ENCODE data around the gene SEC22B.
"Not testable (repeated sequence)": the region's sequence is repeated elsewhere in the genome, so short reads cannot be mapped to it uniquely, and the experiment has no call there.

SEC22B gene

DNA sequence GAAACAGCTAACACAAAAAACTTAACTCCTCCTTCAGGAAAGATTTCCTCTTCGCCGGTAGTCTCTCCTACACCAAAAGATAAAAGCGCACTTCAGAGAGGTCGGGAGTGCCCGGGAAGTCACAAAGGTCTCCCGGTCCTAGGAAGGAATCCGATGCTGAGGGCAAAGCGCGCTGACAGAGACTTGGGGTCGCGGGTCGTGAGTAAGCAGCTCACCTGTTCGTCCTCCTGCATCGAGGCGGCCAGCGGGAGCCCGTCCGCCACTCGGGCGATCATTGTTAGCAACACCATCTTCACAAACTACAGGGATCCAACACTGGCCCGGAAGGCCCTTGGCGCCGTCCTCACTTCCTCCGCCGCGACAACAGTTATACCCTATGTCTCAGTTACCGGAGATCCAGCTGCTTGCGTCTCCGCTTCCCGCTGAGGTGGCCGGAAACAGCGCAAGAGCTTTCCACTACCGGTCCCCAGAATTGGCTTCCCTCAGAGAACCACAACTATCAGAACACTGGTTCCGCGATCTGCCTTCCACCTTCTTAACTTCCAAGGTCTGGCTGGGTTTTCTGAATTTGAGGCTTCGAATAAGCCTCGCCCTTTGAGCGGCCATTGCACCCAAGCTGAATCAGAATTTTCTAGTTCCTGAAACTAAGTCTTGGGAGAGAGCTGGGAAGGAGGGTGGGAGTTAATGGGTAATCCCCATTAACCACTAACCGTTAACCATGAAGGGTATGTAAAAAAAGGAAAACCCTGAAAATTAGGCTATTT lies at the start of gene SEC22B:
Gene SEC22B, minus strand, starts transcription at position 429 of the 764 bp plus-strand sequence. Its CDS starts 139 bp downstream, at position 290.
- peak; percentile 96 for DNase-seq

DNA sequence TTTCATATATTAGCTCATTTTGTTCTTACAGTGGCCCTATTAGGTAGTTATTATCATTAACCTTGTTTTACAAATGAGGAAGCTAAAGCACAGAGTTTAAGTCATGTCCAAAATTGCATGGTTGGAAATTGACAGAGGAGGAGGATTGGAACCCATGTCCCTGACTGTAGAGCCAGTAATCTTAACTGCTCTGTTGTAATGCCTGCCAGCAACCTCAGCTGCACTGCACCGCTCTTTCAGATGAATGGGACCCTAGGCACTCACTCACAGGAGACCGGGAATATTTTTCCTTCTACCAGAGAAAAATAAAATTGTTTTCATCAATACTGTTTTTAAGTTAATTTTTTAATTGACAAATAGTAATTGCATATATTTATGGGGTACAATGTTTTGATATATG lies 41.6 kb upstream of the SEC22B start:
- DNase-seq, result not testable (repeated sequence)

DNA sequence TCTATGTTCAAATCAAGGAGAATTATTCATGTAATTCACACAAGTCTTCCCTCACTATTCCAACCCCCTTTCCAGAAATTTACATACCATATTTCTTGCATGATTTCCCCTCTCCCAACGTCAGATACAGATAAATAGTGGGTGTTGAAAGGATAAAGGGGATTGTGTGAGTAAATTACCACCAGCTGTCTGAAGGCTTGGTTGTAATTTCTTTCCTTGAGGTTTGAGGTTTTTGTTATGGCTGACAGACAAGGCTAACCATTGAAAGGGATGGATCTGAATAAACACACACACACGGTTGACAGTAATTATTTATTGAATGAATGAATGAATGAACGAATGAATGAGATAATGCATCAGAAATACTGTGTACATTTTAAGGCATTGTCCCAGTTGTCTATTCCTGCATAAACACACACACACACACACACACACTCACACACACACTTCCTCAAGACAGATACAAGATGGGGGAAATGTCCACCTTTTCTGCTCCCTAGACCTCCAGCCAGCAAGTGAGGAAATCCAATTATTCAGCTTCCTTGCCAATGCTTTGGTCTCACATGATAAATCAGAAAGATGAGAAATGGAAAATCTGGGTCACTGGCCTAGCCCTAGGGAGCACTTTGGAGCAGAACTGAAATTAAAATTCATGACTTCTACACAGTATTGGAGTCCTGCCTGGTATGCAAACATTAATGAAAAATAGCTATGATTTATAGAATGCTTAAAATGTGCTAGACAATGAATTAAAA lies 41.0 kb upstream of the SEC22B start:
- not testable (repeated sequence) for DNase-seq

DNA sequence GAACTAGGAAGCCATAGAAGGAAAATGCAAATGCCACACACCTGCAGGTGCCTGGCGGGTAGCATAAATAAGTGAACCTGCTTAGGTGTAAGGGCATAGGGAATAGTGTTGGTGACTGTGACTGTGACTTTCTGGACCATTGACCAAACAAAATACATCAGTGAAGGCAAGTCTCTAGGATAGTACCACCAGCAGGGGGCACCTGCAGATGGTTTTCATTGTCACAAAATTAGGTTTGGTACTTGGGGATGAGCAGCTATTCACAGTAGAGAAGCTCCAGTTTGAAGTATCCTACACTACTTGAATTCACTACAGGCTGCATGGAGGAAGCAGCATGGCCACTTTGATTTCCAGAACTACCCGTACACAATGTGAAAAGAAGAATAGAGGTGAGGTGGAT lies 37.3 kb upstream of the SEC22B start:
- DNase-seq, result not testable (repeated sequence)

DNA sequence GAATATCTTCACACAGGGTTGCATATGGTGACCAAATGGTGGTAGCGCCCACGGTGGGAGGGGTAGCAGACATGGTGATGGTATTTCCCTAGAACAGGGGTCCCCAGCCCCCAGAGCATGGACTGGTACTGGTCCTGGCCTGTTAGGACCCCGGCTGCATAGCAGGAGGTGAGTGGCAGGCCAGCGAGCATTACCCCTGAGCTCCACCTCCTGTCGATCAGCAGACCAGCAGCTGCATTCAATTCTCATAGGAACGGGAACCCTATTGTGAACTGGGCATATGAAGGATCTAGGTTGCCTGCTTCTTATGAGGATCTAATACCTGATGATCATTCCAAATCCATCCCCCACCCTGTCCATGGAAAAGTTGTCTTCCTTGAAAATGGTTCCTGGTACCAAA lies 34.4 kb upstream of the SEC22B start:
- DNase-seq, result not testable (repeated sequence)

DNA sequence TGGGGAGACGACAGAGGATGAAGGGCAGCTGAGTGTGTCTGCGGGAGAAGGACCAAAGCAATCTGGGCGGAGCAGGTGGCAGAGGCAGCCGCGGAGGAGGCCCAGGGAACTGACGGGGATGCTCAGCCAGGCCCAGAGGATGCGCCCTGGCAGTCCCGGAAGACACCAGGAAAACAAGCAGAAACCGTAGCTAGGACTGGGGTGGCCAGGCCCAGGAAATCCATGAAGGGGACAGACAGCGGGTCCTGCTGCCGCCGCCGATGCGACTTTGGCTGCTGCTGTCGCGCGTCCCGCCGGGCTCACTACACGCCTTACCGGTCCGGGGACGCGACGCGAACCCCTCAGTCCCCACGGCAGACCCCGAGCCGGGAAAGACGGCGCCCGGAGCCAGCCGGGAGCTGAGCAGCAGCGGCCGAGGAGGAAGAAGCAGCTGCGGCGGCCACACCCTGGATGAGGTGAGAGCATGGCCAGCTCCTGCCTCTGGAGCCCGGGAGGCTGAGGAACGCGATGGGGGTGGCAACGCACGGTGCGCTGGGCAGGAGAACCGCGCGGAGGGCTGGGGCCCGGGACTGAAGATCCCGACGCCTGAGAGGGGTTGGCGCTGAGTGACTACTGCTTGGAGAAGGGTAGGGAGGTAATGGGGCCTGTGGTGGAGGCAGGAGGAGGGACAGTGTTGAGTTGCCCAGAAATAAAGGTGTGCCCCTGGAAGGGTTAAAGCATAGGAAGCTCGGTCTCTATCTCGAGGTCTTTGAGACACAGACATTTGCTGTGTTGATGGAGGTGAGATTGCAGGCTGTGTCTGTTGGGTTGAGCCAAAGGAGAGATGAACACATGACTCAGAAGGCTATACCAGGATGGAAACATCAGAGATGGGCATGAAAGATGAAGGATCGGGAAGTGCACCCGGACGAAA lies 20.8 kb upstream of the SEC22B start:
- not testable (repeated sequence) for DNase-seq

DNA sequence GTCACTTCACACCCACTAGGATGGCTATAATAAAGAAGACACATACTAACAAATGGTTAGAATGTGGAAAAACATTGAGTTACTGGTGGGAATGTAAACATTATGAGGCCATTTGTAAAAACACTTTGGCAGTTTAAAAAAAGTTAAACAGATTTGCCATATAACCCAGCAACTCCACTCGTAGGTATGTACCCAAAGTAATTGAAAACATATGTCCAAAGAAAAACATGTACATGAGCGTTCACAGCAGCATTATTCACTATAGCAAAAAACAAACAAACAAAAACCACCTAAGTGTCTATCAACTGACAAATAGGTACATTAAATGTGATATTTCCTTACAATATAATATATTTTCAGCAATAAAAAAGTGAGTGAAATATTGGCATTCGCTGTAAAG lies 12.3 kb upstream of the SEC22B start:
- not testable (repeated sequence) for DNase-seq

DNA sequence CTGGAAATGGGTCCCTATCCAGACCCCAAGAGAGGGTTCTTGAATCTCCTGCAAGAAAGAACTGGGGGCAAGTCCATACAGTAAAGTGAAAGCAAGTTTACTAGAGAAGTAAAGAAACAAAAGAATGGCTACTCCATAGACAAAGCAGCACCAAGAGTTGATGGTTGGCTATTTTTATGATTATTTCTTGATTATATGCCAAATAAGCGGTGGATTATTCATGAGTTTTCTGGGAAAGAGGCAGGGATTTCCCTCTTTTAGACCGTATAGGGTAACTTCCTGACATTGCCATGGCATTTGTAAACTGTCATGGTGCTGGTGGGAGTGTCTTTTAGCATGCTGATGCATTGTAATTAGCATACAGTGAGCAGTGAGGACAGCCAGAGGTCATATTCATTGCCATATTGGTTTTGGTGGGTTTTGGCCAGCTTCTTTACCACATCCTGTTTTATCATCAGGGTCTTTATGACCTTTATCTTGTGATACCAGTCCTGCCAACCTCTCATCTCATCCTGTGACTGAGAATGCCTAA lies 5.9 kb upstream of the SEC22B start:
- not testable (repeated sequence) for DNase-seq

DNA sequence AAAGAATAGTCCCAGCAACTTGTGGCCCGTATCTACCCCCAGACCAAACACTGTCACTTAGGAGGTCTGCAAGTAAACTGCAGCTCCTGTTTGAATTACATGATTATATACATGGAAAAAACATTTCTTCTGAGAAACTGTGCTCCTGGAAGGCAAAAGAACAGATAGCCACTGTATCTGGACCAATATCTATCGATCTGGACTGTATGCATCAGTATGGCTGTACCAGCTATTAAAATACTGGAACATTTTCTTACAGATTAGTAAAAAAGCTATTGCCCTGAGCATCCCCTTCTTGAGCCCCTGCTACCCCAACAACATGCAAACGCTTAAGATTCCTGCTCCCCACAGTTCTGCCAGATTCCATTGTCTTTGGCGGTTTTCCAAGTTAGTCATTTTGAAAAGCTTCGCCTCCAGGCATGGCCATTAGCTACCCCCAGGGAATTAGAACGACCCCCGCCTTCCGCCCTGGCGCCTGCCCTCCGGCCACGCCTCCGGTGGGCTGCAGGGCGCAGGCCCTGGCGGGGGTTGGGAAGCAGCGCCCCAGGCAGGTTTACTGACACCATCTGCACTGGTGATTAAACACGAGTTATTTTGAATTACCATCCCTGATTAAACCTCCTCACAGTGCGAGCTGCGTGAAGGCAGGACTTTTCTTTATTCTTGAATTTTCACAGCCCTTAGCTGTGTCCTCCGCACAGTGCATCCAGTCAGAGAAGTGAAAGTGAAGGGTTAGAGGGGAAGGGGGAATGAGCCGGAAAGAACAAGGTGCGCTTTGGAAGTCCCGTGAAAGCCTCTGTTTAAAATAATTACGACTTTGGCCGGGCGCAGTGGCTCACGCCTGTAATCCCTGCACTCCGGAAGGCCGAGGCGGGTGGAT lies 3.7 kb upstream of the SEC22B start:
- not testable (repeated sequence) for DNase-seq

DNA sequence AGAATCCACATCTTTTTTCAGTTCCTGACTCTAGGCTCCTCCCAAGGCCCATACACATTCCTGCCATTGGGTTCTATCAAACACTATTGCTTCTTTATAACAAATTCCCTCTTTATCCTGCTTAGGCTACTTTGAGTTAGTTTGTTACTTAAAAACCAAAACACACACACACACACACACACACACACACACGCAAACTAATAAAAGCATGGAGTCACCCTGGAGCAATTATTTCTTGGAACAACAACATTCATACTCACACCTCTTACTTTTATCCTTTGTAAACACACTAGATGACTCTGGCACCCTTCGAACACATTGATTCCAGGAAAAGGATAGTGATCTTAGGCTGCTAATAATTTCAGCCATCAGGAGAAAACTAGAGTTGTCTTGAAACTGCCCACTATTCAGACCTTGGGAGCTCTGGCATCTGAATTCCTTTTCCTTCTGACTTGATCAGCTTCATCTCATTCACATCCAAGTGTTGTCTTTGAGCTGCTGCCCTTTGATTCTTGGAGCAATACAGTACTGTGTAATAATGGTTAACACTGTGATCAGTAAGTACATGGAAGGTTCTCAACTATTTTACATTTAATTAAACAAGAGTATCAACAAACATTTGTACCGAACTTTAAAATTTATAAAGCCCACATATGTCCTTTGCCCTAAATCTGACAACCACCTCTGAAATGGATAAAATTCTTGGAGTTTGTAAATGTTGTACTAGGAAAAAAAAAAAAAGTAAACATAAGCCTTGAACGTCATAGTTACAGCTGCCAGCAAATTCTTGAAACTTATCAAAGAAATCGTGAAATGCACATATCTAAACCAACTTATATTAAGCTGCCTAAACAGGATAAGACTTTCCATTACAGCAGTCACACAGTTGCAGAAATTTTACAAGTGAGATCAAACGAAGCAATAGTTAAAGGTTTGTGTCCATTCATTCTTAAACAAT lies 2.8 kb upstream of the SEC22B start:
- DNase-seq, result no peak

DNA sequence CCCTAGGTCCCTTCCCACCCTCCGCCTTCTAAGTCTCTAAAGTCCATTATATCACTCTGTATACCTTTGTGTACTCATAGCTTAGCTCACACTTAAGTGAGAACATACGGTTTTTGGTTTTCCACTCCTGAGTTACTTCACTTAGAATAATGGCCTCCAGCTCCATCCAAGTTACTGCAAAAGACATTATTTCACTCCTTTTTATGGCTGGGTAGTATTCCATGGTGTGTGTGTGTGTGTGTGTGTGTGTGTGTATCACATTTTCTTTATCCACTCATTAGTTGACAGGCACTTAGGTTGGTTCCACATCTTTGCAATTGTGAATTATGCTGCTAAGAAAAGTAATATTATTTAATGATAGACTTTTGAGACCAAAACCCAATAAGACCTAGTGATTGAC lies 1.7 kb upstream of the SEC22B start:
- DNase-seq, result not testable (repeated sequence)

DNA sequence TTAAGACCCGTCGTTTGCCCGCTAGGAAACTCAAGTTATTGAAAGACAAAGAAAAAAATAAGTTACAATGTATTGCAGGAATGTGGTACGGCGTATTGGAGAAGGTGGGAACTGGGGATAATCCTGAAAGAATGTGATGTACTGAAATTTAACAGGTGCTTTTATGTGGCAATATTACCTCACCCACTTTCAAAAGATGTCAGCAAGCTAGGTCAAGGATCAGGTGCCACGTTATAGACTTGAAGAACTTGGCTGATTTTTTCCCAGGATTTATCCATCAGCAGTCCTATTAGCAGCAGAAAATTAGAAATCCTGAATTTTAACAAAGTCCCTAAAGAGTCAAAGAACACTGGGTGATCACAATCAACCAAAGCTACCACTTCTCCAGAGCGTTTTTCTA lies 632 bp downstream of the SEC22B start:
- not testable (repeated sequence) for DNase-seq

DNA sequence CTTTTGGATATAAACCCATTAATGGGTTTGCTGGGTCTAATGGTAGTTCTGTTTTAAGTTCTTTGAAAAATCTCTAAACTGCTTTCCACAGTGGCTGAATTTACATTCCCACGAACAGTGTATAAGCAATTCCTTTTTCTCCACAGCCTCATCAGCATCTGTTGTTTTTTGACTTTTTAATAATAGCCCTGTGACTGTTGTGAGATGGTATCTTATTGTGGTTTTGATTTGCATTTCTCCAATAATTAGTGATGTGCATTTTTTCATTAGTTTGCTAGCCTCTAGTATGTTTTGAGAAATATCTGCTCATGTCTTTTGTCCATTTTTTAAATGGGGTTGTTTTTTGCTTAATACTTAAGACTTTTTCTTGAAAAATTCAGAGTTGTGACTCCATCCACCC lies 11.6 kb downstream of the SEC22B start:
- not testable (repeated sequence) for DNase-seq

DNA sequence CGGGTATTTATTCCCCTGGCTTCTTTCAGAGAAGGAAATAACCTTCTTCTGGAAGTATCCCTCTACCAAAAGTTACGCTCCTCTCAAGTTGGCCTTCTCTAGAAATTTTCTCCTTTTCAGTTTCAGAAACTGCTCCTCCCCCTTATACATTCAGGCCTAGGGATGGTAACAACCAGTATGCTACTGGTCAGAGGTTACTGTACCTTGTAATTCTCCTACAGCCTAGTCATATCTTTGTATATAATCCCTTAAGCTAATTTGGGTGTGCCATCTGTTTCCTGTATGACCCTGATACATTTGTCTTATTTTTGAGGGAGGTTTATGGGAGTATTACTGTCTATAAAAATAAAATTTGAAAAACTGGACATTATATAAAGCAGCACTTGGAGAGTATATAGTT lies 14.3 kb downstream of the SEC22B start:
- not testable (repeated sequence) for DNase-seq

DNA sequence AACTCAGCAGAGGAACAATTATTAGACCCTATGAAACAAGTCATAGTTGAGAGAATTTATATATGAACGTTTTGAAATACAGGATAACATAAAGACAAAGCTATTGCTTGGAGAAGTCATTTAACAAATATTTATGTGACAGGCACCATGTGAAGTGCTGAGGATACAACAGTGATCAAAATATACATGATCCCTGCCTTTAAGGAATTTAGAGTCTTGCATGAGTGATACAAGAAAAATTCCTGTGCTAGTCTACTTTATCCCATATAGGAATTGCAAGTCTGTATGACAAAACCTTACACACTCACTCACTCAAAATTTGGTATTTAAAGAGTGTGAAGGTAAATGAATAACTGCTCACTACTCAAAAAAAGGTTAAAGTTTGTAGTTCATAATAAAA lies 17.8 kb downstream of the SEC22B start:
- DNase-seq, result not testable (repeated sequence)

DNA sequence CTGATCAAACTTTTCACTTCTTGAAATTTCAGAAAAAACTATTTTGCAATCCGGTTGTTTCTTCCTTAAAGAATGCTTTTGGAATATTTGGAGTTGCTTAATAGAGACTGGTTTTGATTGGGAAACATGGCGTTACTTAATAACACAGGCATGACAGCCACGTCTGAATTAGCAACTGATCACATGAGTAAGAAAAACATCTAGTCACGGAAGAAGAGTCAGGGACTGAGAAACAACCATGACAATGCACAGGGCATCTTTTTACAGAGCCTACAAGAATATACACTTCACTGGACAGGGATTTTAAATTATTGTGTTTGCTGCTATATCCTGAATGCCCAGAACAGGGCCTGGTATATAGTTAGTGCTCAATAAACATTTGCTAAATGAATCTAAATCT lies 18.2 kb downstream of the SEC22B start:
- DNase-seq, result not testable (repeated sequence)

DNA sequence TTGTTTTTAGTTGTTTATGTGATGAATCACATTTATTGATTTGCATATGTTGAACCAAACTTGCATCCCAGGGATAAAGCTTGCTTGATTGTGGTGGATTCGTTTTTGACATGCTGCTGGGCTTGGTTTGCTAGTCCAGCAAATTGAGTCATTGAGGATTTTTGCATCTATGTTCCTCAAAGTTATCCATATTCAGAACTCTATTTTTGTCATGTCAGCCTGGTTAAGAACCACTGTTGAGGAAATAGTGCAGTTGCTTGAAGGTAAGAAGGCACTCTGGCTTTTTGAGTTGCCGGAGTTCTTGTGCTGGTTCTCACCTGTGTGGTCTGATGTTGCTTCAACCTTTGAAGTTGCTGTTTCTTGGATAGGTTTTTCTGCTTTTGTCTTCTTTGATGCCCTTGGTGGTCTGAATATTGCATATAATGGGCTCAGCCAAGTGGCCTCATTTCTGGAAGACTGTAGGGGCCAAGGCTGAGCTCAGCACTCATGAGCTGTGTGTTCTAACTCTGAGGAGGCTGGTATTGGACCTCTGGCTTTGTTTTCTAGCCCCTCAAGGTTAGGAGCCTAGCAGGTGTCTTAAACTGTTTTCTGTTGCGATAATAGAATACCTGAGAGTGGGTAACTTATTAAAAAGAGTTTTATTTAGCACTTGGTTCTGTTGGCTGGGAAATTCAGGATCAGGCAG lies 26.0 kb downstream of the SEC22B start:
- not testable (repeated sequence) for DNase-seq

DNA sequence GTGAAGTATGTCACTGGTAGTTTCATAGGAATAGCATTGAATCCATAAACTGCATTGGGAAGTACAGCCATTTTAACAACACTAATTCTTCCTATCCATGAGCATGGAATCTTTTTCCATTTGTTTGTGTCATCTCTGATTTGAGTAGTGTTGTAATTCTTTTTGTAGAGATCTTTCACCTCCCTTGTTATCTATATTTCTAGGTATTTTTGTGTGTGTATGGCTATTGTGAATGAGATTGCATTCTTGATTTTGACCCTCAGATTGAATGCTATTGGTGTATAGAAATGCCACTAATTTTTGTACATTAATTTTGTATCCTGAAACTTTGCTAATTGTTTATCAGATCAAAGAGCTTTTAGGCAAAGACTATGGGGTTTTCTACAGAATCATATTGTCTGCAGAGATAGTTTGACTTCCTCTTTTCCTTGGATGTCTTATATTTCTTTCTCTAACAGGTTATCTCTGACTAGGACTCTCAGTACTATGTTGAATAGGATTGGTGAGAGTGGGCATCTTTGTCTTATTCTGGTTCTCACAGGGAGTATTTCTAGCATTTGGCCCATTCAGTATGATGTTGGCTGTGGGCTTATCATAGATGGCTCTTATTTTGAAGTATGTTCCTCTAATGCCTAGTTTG lies 26.8 kb downstream of the SEC22B start:
- DNase-seq, result not testable (repeated sequence)

DNA sequence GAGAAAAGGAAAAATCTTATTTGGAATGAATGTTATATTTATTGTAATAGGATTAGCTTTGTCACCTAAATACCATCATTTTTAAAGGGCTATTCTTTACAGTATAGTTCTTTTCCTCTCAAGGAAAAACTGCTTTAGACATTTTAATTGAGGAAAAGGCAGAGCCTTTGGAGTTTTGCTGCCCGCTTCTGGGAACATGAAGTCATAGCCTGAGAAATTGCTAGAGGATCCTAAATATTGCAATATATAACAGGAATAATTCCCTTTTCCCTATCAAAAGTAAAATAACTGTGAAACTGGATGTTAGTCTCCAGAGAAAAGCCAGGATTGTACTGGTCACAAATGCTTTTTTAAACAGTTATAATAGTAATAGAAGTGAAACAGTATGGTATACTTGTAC lies 30.5 kb downstream of the SEC22B start:
- DNase-seq, result peak; percentile 29

All from suppressor macrophage treated with lipopolysaccharide for 4 hours (primary cell).